Measurements from ENCODE around the gene C22orf39.
"Not testable (repeated sequence)": the region's sequence is repeated elsewhere in the genome, so short reads cannot be mapped to it uniquely, and the experiment has no call there.

C22orf39 gene

DNA sequence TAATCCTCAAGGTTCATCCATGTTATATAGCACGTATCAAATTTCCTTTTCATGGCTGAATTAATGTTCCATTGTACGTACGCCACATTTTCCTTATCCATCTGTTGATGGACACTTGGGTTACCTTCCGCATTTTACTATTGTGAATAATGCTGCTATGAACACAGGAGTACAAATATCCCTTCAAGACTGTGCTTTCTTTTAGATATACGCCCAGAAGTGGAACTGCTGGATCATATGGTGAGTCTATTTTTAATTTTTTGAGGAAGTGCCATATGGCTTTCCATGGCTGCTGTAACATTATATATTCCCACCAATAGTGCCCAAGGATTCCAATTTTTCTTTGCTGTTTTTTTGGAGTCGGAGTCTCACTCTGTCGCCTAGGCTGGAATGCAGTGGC lies 9.2 kb downstream of the C22orf39 start:
- H3K4me3 ChIP-seq (ENCODE audit: low read depth, low read length) = no peak overlapping the region
- TF ChIP-seq, protein P1, sequence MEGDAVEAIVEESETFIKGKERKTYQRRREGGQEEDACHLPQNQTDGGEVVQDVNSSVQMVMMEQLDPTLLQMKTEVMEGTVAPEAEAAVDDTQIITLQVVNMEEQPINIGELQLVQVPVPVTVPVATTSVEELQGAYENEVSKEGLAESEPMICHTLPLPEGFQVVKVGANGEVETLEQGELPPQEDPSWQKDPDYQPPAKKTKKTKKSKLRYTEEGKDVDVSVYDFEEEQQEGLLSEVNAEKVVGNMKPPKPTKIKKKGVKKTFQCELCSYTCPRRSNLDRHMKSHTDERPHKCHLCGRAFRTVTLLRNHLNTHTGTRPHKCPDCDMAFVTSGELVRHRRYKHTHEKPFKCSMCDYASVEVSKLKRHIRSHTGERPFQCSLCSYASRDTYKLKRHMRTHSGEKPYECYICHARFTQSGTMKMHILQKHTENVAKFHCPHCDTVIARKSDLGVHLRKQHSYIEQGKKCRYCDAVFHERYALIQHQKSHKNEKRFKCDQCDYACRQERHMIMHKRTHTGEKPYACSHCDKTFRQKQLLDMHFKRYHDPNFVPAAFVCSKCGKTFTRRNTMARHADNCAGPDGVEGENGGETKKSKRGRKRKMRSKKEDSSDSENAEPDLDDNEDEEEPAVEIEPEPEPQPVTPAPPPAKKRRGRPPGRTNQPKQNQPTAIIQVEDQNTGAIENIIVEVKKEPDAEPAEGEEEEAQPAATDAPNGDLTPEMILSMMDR (IDR thresholded peaks at IDR 0.05; ENCODE audit: low read depth, low read length) = no peak
- in situ Hi-C loops (cut with HindIII; ENCODE audit: low sequenced_read_pairs) = no loop called here
- DNase-seq (ENCODE audit: low read depth, low spot score) = no peak

DNA sequence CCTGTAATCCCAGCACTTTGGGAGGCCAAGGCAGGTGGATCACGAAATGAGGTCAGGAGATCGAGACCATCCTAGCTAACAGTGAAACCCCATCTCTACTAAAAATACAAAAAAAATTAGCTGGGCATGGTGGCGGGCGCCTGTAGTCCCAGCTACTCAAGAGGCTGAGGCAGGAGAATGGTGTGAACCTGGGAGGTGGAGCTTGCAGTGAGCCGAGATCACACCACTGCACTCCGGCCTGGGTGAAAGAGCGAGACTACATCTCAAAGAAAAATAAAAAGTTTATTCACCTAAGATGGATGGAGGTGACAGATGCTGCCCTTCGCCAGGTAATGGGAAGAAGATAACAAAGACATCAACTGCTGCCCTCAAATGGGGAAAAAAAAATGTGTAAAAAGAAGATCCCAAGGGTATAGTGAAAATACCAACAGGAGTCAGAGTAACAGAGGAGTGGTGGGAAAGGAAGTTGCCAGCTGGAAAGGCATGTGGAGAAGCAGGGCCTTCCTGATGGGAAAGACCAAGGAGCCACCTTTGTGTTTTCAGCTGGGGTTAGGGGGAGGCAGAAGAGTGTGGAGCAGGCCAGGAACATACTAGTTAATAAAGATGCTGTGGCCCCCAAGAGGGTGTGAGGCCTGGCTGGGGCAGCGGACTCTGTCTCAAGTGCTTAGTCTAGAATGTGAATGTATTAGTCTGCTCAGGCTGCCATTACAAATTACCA lies 10.9 kb downstream of the C22orf39 start:
- in situ Hi-C loops (cut with HindIII; ENCODE audit: low sequenced_read_pairs); H3K4me3 ChIP-seq (ENCODE audit: low read depth, low read length); DNase-seq (ENCODE audit: low read depth, low spot score): not testable (repeated sequence)

DNA sequence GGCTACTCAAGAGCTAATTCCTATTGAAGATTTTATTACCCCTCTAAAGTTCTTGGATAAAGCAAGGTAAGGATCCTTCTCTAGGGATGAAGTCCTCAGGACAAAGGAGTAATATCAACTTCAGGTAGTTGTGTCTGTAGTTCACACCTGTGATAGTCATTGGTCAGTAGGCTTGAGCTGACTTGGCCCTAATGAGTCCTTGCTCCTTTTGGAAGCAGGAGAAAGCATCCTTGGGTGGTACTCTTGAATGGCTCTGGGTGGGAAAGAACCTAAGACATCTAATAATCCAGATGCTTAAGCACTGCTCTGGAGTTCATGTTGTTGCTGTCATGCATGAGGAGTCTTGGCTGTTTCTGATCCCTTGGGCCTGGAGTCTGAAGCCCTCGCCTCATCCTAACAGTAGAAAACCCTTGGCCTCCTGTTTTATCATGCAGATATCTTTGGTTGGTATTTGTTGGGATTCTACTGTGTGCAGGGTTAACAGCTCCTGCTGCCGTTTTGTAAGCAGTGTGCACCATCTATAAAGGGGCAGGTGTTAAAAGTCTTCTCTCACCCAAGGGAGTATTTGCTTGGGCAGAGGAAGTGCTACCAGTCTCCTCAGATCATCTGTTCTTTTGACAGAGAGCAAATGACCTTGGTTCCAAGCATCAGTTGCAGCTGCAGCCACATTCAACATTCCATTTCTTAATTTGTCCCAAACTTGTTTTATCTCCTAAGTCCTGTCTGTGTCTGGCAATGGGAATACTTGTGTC lies 12.5 kb downstream of the C22orf39 start:
- H3K4me3 ChIP-seq (ENCODE audit: low read depth, low read length) = no peak overlapping the region
- in situ Hi-C loops (cut with HindIII; ENCODE audit: low sequenced_read_pairs) = no loop called here
- TF ChIP-seq, protein P1 (IDR thresholded peaks at IDR 0.05; ENCODE audit: low read depth, low read length) = no peak

DNA sequence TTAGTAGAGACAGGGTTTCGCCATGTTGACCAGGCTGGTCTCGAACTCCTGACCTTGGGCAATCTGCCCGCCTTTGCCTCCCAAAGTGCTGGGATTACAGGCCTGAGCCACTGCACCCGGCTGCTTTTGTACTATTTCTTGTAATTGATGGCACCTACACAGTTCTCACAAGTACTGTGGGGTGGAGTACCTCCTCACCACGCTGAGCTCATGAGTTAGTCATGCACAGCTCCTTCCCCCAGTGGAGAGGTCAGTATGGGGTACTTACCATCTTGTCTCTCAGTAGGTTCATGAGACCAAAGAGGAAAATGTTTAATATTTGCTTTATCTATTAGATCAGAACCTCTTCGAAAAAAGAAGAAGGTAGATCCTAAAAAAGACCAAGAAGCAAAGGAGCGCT lies 13.1 kb downstream of the C22orf39 start:
- H3K4me3 ChIP-seq (ENCODE audit: low read depth, low read length) = no peak overlapping the region
- DNase-seq (ENCODE audit: low read depth, low spot score) = no peak
- TF ChIP-seq, protein P1 (IDR thresholded peaks at IDR 0.05; ENCODE audit: low read depth, low read length) = no peak
- in situ Hi-C loops (cut with HindIII; ENCODE audit: low sequenced_read_pairs) = no loop called here

More for the DNA sequence above, 12.5 kb downstream of the C22orf39 start:
- no peak for DNase-seq (ENCODE audit: low read depth, low spot score)

DNA sequence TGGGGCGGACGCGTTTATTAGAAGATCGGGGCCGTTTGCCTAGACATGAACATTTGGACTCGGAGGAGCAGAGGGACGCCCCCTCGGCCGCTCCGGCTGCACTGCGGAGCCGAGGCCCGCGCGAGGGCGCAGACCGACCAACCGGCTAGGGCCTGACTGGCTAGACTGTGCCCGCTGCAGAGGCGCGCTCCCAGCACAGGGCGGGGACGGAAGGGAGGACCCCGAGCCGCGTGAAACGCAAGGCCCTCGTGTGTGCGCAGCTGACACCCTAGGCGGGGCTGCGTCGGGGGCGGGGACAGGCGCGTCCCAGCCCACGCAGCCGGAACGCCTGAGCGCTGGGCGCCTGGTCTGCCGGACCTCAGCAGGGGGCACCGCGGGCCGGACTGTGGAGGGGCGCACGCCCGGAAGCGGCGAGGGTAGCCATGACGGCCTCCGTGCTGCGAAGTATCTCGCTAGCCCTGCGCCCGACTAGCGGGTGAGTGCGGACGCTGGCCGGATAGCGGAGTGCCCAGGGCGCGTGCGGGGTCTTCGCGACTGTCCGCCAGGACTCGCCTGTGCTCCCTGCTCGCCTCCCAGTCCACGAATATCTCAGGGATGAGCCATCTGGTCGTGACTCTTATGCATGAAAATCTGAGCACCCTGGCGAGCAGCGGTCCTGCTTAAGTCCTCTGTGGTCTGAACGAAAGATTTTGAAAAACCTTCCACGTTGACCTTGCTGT lies 15.2 kb downstream of the C22orf39 start, which contains the start of gene MRPL40:
Gene MRPL40, plus strand, starts transcription at position 413 of the 719 bp plus-strand sequence. Its CDS starts 10 bp downstream, at position 423.
- peak within 1 kb of the TSS; percentile 86 for H3K4me3 ChIP-seq (ENCODE audit: low read depth, low read length)
- DNase-seq (ENCODE audit: low read depth, low spot score) = peak; percentile 94
- TF ChIP-seq, protein P1 (IDR thresholded peaks at IDR 0.05; ENCODE audit: low read depth, low read length) = no peak
- in situ Hi-C loops (cut with HindIII; ENCODE audit: low sequenced_read_pairs) = no loop called here

DNA sequence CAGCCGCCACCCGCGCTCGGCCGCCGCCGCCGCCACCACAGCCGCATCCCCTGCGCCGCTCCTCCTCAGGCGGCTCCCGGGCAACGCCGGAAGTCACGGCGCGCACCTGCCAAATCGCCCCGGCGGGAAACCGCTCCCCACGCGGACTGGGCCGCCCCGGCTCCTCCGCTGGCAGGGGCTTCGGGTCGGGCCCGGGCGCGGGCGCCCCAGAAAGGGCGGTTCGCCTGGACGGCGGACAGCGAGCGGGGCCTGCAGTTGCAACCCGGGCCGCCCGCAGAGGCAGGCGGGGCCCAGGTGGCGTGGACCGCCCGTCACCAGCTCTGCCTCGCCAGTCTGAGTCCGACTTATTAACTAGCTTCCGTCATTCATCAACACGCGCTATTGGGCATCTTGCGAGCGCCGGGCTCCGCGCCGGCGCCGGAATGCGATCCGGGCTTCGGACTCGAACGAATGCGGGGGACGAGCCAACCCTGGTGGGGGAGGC lies 15.8 kb downstream of the C22orf39 start, which contains the start of gene HIRA:
Gene HIRA, minus strand, starts transcription at position 85 of the 484 bp plus-strand sequence. CDS start 257 bp downstream, outside the sequence.
- in situ Hi-C loops (cut with HindIII; ENCODE audit: low sequenced_read_pairs) = no loop called here
- DNase-seq (ENCODE audit: low read depth, low spot score) = peak; percentile 83
- TF ChIP-seq, protein P1 (IDR thresholded peaks at IDR 0.05; ENCODE audit: low read depth, low read length) = no peak
- peak within 1 kb of the TSS; percentile 86 for H3K4me3 ChIP-seq (ENCODE audit: low read depth, low read length)
